DMS153 treated with DMSO at 0.1 percent for 48 hours (cell line): ENCODE measurements around the gene CDK14.
A peak's percentile ranks its signal among the peaks of the same experiment; 100 is the strongest.

ENCODE experiments used
- DNase-seq: peaks from one replicate; lab custom pipeline; 2025; ENCODE audit not compliant: unreplicated experiment; lab: John Stamatoyannopoulos, UW

Gene CDK14

GRCh38 chr7:90677486-90678404 is 81.6 kb downstream of the CDK14 start:
- DNase-seq, result no peak

- DNase-seq, result no peak
Observed at GRCh38 chr7:90678986-90679385, 82.9 kb downstream of the CDK14 start.

DNA sequence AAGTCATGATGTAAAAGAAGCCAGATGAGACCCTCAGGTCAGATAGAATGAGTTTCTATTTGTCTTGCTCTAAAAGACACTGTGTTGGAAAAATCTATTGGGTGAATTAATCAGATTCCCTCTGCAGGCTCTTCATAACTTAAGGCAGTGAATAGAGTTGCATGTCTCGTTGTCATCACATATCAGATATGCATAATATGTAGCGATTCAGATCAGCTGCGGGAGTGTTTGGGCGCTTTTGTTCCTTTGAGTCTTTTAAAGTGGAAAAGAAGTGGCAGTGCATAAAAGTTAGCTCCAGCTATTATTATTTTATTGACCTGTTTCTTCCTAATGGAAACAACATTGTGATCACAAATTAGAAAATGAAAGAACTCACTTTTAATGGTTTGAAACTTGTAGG is 84.4 kb downstream of the CDK14 start:
- DNase-seq, result no peak

DNA sequence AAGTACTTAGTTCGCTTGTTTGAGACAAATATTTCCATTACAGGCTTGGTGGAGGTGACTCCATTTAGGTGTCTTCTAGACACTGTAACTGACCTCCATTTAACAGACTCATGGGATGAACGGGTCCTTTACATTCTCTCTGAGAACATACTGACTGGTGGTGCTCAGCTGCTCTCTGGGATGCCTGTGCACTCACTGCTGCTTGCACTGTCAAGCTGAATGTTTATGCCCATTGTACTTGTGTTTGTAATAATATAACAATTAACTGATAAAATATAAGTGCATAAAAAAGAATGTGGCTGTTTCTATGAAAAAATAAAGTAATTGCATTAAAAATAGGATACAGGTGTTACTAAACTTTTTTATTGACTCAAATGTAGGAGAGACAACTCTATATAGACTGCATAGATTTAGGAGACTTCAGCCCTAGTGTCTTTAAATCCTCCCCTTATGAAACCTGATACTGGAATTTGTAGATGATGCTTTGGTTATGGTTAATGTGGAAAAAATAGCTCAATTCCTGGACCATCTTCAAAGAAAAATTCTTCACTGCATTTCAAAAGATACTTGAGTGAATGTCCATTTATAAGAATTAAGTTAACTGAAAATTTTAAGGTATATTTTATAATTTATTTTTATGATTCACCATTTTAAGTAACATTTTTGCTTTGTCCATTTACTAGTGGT is 85.4 kb downstream of the CDK14 start:
- DNase-seq, result no peak

GRCh38 chr7:90686146-90686545 is 90.0 kb downstream of the CDK14 start:
- no peak for DNase-seq

- DNase-seq, result no peak
Observed at GRCh38 chr7:90688810-90689209, 92.7 kb downstream of the CDK14 start.

DNA sequence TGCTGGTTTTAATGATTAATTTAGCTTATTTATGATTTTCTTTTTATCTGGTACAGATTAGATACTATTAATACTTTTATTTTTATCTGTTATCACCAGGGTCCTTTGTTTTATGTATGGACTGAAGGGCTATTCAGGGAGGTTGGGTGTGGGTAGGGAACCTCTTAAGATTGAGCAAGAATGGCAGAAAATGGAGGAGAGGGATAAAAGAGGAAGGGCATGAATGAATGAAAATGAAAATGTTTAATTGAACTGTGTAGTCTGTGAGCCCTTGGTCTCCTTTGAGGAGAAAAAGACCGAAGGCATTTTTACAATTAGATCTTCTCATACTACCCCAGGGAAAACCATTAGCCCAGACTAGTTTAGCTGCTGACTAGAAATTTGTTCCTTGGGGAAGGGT is 93.1 kb downstream of the CDK14 start:
- no peak for DNase-seq

- no peak for DNase-seq
Observed at GRCh38 chr7:90690159-90690858, 94.2 kb downstream of the CDK14 start.

- no peak for DNase-seq
Observed at GRCh38 chr7:90692396-90692795, 96.3 kb downstream of the CDK14 start.

- DNase-seq, result no peak
Observed at GRCh38 chr7:90692947-90693346, 96.8 kb downstream of the CDK14 start.

DNA sequence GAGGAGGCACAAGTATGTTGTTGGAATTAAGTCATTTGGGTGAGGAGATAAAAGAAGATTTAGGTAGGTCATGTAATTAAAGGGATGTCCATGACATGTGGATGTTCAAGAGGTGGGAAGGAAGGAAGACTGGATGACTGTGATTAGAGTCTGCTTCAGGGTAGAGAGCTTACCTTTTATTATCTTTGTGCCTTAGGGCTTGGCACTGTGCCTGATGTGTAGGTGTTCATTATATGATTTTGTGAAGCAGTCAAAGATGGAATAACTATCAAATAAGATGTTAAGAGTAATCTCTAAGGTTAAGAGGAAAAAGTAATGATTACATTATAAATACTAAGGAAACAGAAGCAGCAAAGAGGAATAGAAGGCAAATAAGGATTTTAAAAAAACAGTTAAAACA is 97.8 kb downstream of the CDK14 start:
- no peak for DNase-seq

DNA sequence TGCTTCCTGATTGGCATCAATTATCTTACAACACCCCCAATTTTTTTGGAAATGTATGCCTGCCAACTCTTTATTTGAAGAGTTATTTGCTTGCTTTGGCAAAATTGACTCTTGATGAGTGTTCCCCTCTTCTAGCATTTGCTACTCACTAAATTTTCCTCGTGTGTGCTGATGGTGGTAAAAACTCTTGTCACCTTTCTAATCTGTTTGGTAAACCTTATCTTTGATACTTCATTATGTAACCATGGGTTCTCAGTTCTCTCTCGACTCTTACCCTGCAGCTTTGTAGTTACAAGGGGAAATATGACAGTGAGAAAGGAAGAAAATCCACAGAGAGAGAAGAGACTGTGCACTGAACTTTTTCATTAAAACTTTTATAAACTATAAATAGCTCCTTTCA is 102.5 kb downstream of the CDK14 start:
- DNase-seq, result no peak

DNA sequence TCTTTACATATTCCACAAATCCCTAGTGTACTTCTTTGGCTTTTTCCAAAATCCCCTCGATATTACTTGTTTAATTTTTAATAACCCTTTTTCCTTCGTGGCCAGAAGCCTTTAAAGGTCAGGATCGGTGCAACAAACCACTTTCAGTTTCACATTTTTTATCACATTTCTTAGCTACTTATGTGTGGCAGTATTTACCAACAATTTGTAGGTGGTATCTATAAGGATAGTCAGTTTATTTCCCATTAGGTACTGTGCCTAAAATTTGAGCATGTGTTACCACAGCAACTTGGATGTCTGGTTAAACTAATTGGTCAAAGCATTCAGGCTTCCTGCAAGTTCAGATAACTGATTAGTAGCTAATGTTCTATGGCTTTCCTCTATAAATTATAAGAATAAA is 104.9 kb downstream of the CDK14 start:
- DNase-seq, result no peak

- DNase-seq, result no peak
Observed at GRCh38 chr7:90701771-90702170, 105.7 kb downstream of the CDK14 start.

- no peak for DNase-seq
Observed at GRCh38 chr7:90705391-90706071, 109.4 kb downstream of the CDK14 start.

DNA sequence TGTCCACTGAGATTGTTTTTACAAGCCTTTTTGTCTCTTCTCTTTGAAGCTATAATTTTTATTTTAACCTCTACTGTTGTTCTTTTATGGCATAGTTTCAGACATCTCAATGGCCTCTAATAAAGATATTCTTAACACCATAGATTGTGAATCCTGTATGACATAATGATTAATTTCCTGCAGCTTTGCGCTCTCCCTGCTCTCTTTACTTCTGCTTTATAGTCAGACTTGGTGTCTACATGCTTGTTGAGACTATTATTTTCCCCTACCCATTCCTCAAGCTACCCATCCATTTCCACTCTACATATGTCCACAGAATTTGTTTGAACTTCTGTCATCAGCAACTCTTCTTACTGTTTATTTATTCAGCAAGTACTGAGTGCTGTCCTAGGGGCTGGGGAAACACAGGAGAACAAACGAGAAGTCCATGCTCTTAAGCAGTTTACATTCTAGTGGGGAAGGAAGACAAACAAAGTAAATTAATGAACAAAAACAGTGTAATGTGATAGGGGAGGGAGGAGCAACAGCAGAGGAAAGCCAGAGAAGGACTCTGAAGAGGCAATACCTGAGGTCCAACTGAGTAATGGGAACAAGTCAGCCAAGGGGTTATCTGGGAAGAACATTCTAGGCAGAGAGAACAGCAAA is 110.1 kb downstream of the CDK14 start:
- peak; percentile 80 for DNase-seq

GRCh38 chr7:90708841-90709317 is 112.8 kb downstream of the CDK14 start:
- DNase-seq, result no peak

DNA sequence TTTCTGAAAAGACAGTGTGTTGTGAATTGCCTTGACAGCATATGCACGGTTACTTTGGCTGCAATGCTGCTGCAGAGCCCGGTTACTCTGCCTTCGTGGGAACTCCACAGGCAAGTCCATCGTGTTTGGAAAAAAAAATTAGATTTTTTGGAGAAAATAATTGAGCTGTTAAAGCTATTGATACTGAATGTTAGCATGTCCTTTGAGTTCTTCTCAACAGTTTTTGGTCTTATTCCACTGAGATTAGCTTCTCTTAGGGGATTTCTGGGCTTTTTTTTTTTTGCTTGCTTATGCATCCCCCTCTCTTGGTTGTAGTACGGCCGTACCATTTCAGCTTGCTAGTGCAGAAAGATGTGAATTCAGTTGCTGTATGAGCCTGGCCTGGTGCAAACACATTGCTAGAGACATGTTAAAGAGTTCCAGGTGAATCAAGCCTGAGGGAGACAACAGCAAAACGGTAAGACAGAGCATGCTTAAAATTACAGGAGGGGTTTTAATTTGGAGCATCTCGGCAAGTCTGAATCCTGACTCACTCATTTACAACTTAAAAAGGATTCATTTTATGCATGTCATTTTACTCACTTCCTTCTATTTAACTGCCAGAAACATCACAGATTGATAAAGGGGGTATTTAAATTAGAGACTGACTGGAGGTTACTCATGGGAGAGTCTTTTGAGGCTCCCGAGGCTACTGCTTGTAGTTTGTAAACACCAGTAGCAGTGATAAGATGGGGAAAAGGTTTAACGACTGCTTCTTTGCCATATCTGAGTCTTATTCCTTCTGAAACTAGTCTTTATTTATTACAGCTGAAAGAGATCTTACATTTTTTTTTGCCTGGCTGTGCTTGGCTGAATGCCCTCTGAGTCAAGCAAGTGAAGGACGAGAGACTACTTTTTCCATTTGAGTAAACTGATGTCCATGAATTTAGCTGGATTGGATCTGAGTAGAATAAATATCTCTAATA is 113.7 kb downstream of the CDK14 start:
- DNase-seq, result no peak

DNA sequence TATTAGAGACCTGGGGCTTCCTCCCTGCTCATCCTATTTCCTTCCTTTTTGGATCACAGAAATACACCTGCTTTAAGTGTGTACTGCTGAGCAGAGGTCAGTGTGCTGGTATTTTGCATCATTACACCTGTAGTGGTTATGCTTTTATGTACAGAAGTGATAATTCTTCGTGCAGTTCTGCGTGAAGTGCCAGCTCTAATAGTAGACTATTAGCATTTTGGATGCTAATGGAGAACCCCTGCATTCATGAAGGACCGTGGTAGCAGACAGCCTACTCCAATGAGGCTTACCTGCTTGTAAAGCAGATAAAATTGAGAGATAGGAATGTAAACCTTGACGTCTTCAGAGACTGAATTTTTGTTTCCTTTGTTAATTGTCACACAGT is 114.3 kb downstream of the CDK14 start:
- DNase-seq, result no peak
